ENCODE results near the gene AP1M1.

Gene AP1M1

GRCh38 chr19:16156904-16157303 is 40.8 kb upstream of the AP1M1 start:
- Histone ChIP-seq H3K27me3 (no peaks in the 10 kb centered on the region), H3K36me3 (peaks cover 77% of the 10 kb centered on the region), H3K27ac (peak overlapping the region; percentile 61), H3K9me3 (no peaks in the 10 kb centered on the region), H3K4me3 (ENCODE audit: low read depth in 1 of 2, low read length in 1 of 2) (no peak overlapping the region), H3K4me1 (ENCODE audit: control insufficient read depth in 1 of 2, insufficient read depth in 1 of 2, low read depth in 1 of 2, low read length in 1 of 2) (peaks cover 19 to 27% of the 10 kb centered on the region in 2 experiments)
- TF ChIP-seq CTCF (IDR thresholded peaks at IDR 0.05), result no peak

- Histone ChIP-seq H3K9me3 (no peaks in the 10 kb centered on the region), H3K27ac (peak overlapping the region; percentile 61), H3K27me3 (no peaks in the 10 kb centered on the region), H3K4me1 (ENCODE audit: control insufficient read depth in 1 of 2, insufficient read depth in 1 of 2, low read depth in 1 of 2, low read length in 1 of 2) (peaks cover 19 to 24% of the 10 kb centered on the region in 2 experiments), H3K36me3 (peaks cover 70% of the 10 kb centered on the region), H3K4me3 (ENCODE audit: low read depth in 1 of 2, low read length in 1 of 2) (no peak overlapping the region)
- no peak for TF ChIP-seq CTCF (IDR thresholded peaks at IDR 0.05)
Measured at GRCh38 chr19:16157601-16158000, 40.1 kb upstream of the AP1M1 start.

- Histone ChIP-seq H3K27ac (peak overlapping the region; percentile 6), H3K27me3 (no peaks in the 10 kb centered on the region), H3K9me3 (no peaks in the 10 kb centered on the region), H3K4me3 (ENCODE audit: low read depth in 1 of 2, low read length in 1 of 2) (no peak overlapping the region), H3K4me1 (ENCODE audit: control insufficient read depth in 1 of 2, insufficient read depth in 1 of 2, low read depth in 1 of 2, low read length in 1 of 2) (peaks cover 11 to 13% of the 10 kb centered on the region in 2 experiments), H3K36me3 (peaks cover 50% of the 10 kb centered on the region)
- no peak for TF ChIP-seq CTCF (IDR thresholded peaks at IDR 0.05)
Measured at GRCh38 chr19:16159655-16160054, 38.1 kb upstream of the AP1M1 start.

GRCh38 chr19:16160445-16160942 is 37.2 kb upstream of the AP1M1 start:
- TF ChIP-seq CTCF (IDR thresholded peaks at IDR 0.05), result no peak
- H3K27ac ChIP-seq, result peak overlapping the region; percentile 29
- H3K27me3 ChIP-seq, result no peaks in the 10 kb centered on the region
- H3K36me3 ChIP-seq, result peaks cover 41% of the 10 kb centered on the region
- no peaks in the 10 kb centered on the region for H3K9me3 ChIP-seq
- H3K4me1 ChIP-seq (ENCODE audit: control insufficient read depth in 1 of 2, insufficient read depth in 1 of 2, low read depth in 1 of 2, low read length in 1 of 2), result peaks cover 3 to 4% of the 10 kb centered on the region in 2 experiments
- H3K4me3 ChIP-seq (ENCODE audit: low read depth in 1 of 2, low read length in 1 of 2), result no peak overlapping the region

GRCh38 chr19:16160943-16161560 is 36.7 kb upstream of the AP1M1 start:
- no peak for TF ChIP-seq CTCF (IDR thresholded peaks at IDR 0.05)
- H3K27ac ChIP-seq, result peak overlapping the region; percentile 29
- H3K36me3 ChIP-seq, result peaks cover 36% of the 10 kb centered on the region
- H3K4me1 ChIP-seq (ENCODE audit: control insufficient read depth in 1 of 2, insufficient read depth in 1 of 2, low read depth in 1 of 2, low read length in 1 of 2), result no peaks in the 10 kb centered on the region
- H3K9me3 ChIP-seq, result no peaks in the 10 kb centered on the region
- H3K4me3 ChIP-seq (ENCODE audit: low read depth in 1 of 2, low read length in 1 of 2), result no peak overlapping the region
- H3K27me3 ChIP-seq, result no peaks in the 10 kb centered on the region

All from neutrophil (primary cell).